Esophagus squamous epithelium (tissue), 4 donors: ENCODE data around the gene RPH3AL.
"Not testable (repeated sequence)": the region's sequence is repeated elsewhere in the genome, so short reads cannot be mapped to it uniquely, and the experiment has no call there.

Experiments
- CTCF ChIP-seq, 6 experiments: fragments of 450-650 bp in 4 of 6; fragments of 200-600 bp in 2 of 6; sonication (generic) in 2 of 6; IDR thresholded peaks; one replicate each; pipeline ENCODE4 v1.5.1; 2016 to 2019; ENCODE audit warnings: antibody characterized with exemption in 6 of 6, mild to moderate bottlenecking in 4 of 6, moderate library complexity in 4 of 6
- POLR2A ChIP-seq, 4 donors: fragments of 450-650 bp; IDR thresholded peaks; one replicate each; pipeline ENCODE4 v1.6.1; 2017; ENCODE audit warnings: antibody characterized with exemption in 4 of 4, mild to moderate bottlenecking in 4 of 4, moderate library complexity in 3 of 4

DNA sequence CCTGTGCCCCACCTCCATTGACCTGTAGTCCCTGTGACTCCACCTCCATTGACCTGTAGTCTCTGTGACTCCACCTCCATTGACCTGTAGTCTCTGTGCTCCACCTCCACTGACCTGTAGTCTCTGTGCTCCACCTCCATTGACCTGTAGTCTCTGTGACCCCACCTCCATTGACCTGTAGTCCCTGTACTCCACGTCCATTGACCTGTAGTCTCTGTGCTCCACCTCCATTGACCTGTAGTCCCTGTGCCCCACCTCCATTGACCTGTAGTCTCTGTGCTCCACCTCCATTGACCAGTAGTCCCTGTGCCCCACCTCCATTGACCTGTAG, 38.0 kb downstream of the RPH3AL start:
- not testable (repeated sequence) for TF ChIP-seq CTCF, POLR2A (IDR thresholded peaks at IDR 0.05)
